Measurements from ENCODE around the gene PRSS57. TPM values are rescaled to one million over a fixed set of nuclear protein-coding genes. Genes with fewer than 3 reads are reported as not detected.

PRSS57 gene
- total RNA-seq, 1 experiment from 2014 or later: not detected

DNA sequence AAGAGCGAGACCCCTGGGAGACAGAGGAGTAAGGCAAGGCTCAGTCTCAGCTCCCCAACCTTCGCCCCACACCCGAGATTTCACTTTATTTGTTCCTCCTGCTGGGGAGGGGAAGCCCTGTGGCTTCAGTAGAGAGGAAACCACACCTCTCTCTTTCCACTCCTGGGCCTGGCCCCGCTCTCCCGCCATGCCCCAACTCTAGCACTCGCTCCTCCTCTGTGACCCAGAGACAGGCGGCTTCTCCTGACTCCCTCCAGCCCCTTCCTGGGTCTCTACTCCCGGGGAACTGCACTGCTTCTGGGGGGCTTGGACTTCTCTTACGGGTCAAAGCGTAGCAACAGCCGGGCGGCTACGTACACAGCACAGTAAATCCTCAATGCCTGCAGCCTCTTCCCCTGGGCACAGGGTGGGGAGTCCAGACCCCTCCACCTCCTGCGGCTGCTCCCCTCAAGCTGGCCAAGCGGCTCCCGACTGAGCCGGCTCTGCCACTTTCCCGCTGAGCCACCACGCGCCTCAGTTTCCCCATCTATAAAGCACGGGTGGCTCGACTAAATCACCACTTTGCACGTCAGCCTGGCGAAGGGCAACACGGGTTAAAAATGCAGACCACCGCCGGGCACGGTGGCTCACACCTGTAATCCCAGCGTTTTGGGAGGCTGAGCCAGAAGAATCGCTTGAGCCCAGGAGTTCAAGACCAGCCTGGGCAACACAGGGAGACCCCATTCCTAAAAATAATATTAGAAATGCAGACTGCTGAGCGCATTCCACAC, 33.6 kb downstream of the PRSS57 start:
- in situ Hi-C loops (cut with HindIII; ENCODE audit: low pct_unique_long_range_greater_than_20kb, low sequenced_read_pairs): no loop called here
- DNase-seq (ENCODE audit: low read depth): no peak

DNA sequence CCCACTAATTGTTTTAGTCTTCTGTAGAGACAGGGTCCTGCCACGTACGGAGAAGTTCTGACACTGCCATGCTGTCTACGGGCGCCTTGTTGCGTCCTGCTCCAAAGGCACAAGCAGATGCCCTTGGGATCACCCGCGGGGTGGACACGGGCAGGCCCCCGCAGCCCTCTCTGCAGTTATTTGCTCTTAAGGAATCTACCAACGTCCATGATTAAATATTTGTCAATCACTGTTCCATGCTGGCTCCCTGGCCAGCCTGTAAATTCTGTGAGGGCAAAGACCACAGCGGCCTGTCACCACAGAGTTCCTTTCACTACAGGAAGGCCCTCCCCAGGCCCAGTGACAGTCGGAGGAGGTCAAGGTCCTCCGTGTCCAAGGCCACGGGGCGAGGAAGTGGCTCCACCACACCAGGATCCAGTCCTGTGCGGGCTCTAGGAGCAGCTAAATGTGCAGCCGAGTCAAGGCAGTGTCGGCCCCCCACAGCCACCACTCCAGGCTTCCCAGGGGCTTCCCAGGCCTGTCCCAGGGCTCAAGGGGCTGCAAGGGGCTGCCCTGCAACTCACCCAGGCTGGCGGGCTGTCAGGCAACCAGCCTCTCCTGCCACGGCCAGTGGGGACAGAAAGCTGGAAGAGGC, 34.3 kb downstream of the PRSS57 start:
- DNase-seq (ENCODE audit: low read depth): no peak
- in situ Hi-C loops (cut with HindIII; ENCODE audit: low pct_unique_long_range_greater_than_20kb, low sequenced_read_pairs): no loop called here

DNA sequence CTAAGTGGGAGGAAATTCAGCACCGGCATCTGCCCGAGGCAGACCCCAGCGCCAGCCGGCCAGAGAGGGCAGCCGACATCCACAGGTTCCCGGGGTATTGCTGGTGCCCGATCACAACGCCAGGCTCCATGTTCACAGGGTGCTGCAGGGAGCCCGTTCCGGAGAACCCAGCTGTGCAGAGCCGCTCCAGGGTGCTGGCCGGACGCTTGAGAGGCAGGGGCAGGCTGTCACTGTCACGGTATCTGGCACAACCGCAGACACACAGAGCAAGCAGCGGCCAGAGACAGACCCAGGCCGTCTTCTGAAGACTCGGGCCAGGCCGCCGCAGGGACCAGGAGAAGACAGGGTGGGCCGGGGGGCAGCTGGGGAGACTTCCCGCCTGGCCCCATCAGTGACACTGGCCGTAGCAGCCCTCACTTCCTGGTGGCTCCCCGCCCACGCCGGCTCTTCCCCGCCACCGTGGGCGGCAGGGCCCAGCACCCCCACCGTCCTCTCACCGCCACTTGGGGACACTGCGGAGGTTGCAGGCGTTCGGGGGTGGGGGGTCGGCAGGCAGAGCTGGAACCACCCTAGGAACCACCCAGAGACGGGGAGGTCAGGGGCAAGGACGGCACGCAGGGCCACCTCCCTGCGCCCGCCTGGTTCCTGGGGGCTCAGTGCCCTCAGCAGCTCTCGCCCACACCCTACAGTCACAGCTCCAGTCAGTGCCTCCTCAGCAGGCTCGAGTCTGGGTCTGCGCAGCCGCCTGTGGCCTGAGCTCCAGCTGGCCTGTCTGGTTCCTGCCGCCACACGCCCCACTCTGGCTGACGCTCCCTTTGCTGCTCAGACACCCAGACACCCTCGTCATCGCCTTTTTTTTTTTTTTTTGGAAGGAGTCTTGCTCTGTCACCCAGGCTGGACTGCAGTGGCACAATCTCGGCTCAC, 36.1 kb downstream of the PRSS57 start:
- DNase-seq (ENCODE audit: low read depth): no peak
- in situ Hi-C loops (cut with HindIII; ENCODE audit: low pct_unique_long_range_greater_than_20kb, low sequenced_read_pairs): no loop called here

DNA sequence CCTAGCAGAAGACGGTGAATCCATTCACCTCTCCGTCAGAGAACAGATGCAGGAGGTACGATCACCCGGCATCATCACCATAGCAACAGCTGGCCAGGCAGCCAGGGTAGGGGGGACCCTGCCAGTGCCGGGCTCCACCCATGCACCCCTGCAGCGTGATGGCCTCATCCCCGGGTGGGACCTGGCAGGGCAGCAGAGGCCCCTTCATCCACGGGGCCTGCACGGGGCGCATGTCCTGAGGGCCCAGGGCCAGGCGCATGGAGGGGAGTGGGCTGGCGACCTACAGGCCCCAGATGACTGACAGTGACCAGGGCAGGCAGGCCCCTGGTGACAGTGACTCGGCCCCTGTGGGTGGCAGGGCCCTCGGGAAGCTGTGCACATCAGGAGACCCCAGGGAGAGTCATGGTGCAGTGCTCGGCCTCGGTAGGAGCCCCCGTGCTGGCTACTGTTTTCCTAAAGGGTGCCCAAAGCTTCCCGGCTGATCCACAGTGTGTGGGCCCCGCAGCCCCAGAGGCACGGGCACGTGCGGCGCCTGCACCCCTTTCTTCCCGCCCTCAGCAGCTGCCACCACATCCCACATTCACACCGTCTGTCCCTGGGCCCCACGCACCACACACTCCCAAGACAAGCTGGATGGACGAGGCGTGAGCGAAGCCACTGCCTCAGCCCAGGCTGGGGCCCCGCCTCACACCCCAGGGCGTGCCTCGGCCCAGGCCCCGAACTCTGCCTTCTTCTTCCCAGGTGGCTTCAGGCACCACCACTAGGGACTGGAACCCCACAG, 37.0 kb downstream of the PRSS57 start:
- in situ Hi-C loops (cut with HindIII; ENCODE audit: low pct_unique_long_range_greater_than_20kb, low sequenced_read_pairs): no loop called here
- no peak for DNase-seq (ENCODE audit: low read depth)

DNA sequence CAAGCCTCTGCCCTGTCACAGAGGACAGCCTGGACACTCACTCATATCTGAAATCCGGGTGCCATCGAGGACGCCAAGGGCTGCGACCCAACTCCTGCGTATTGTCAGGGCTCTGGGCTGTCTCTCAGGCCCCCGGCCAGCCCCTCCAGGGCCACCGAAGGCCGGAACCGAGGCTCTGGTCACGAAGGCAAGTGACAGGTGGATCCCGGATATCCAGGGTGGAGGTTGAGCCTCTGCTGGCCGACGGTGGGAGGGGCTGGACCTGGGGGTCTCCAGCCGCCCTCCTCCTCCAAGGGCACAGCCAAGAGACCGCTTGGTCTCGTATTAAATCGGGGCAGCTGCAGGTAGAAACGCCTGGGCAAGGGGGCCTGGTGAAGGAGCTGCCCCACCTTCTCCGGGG, 37.6 kb downstream of the PRSS57 start:
- no peak for DNase-seq (ENCODE audit: low read depth)
- in situ Hi-C loops (cut with HindIII; ENCODE audit: low pct_unique_long_range_greater_than_20kb, low sequenced_read_pairs): no loop called here

DNA sequence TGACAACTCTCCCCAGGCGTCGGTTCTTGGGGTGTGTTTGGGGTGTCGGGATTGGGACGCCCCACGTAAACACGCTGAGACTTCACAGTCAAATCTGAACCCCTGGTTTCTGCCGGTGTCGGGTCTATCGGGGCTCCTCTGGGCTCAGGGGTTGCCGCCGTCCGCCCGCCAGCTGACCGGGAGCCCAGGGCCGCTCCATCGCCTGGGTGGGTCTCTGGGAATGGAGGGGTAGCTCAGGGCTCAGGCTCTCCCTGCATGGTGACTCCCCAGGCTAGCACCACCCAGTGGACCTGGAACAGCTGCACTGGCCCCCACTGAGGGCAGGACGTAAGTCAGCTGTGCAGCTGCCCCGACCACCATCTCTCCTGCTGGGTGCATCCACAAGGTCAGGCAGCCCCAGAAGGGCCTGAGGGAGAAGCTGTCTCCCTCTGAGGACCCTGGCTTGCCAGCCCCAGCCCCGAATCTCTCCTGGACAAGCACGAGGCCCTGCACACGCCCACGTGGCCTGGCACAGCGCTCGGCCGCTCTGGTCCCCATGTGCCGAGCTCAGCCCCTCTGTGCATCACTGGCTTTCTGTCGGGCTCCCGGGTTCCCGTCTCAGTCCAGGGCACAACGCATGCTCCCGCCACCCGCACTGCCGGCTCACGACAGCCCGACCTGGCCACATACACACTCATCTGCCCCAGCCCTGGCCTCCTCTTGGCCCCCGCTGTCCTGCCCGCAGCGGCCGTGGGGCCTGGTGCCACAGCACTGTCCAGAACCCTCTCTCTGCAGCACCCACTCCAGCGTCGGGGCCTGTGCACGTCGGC, 38.3 kb downstream of the PRSS57 start:
- no peak for DNase-seq (ENCODE audit: low read depth)
- in situ Hi-C loops (cut with HindIII; ENCODE audit: low pct_unique_long_range_greater_than_20kb, low sequenced_read_pairs): no loop called here

DNA sequence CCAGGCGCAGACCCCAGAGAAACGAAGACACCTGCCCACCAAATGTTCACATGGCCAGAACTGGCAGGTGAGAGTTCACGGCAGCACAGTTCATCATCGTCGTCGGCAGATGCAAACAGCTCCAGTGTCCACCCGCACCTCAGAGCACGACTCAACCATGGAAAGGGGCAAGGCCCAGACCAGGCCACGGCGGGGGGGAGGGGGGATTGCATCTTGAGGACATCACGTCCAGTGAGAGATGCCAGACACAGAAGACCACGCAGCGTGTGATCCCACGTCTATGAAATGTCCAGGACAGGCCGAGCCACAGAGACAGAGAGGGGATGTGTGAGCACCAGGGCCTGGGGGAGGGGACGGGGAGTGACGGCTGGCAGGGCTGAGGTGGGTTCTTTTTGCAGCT, 39.6 kb downstream of the PRSS57 start:
- in situ Hi-C loops (cut with HindIII; ENCODE audit: low pct_unique_long_range_greater_than_20kb, low sequenced_read_pairs): no loop called here
- no peak for DNase-seq (ENCODE audit: low read depth)

DNA sequence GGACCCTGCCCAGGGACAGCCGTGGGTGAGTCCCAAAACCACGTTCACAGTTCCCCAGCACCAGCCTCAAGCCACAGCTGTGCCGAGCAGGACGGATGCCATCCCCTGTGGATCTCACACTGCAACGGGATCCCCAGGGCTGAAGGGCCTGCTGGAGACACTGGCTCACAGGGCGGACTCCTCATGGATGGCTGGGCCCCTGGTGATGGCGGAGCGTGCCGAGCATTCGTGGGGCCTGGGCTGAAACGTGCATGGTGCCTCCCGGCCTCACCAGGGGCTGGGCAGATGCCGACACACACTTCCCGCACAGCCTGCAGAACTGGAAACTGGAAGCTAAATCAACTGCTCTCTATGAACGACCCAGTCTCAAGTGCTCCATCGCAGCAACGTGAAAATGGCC, 41.8 kb downstream of the PRSS57 start:
- no peak for DNase-seq (ENCODE audit: low read depth)
- in situ Hi-C loops (cut with HindIII; ENCODE audit: low pct_unique_long_range_greater_than_20kb, low sequenced_read_pairs): no loop called here

DNA sequence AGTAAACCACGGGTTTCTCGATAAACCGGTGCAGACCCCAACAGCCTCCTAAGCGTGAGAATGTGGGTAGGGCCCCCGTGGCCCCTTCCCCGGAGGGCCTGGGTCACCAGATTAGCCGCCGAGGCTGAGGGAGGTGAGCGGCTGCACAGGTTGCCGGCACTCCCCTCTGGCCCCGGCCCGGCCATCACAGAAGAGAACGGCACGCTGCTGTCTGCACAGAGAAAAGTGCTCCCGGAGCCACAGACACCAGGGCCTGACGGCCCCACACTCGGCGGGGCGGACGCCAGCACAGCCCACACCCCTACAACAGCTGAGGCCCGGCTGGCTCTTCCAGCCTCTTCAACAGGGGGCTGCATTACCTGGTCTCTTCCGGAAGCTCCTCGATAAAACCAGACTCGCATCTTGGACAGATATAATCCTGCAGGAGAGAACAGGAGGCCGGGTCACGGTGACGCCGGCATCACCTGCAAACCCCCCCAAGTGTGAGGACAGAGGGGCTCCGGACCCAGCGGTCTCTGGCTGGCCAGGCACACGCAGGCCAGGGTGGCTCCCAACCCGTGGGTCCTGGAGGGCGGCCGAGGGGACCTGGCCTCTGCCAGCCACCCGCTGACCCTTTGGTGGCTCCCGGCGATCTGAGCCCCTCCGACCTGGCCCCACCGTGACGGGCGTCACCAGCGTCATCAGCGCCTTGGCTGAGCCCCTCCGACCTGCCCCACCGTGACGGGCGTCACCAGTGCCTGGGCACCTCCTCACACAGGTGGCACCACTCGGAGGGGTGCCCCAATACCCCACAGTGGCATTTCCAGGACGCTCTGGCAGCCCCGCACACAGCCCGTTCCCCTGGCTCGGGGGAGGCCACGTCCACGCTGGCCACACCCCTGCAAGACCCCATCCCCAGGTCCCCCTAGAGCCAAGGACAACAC, 42.5 kb downstream of the PRSS57 start:
- in situ Hi-C loops (cut with HindIII; ENCODE audit: low pct_unique_long_range_greater_than_20kb, low sequenced_read_pairs): no loop called here

DNA sequence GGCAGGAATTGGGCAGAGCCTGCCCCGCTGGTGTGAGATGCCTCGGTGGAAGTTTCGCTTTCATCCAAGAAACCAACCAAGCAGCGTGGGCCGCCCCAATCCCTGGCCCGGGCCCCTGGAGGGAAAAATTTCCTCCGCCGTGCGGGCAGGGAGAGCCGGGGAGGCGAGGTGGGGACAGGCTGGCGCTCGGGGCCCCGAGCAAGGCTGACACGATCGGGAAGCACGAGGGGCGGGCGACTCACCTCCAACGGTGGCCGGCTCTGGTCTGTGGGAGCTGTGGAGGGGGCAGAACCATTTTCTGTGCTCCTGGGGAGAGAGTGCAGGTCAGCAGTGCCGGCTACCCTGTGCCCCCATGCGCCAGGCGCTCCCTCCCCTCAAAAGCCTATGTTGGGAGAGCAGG, 43.3 kb downstream of the PRSS57 start:
- no peak for DNase-seq (ENCODE audit: low read depth)
- in situ Hi-C loops (cut with HindIII; ENCODE audit: low pct_unique_long_range_greater_than_20kb, low sequenced_read_pairs): no loop called here

More for the DNA sequence above, 42.5 kb downstream of the PRSS57 start:
- DNase-seq (ENCODE audit: low read depth): no peak

DNA sequence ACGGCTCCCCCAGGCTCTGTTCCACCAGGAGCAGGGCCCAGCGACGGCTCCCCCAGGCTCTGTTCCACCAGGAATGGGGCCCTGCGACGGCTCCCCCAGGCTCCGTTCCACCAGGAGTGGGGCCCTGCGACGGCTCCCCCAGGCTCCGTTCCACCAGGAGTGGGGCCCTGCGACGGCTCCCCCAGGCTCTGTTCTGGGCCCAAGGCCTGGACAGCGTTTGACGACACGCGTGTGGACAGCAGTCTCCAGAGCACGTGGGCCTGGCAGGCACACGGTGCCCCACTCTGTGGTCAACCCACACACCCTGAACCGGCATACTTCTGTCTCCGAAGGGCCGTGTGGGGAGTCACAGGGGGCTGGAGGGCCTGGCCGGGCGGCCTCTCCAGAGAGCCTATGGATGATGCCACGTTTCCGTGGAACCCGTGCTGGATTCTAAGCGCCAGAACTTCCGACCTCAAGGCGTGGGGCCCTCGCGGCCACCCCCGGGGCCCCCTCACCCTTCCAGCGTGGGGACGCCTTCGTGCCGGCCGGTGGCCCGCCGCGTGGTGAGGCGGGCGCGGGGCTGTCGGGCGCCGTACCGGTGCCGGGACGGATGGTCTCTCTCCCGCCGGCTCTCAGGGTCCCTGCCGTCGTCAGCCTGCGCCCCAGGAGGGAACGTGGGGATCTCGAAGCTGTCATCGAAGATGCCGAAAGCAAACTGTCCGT, 44.0 kb downstream of the PRSS57 start:
- in situ Hi-C loops (cut with HindIII; ENCODE audit: low pct_unique_long_range_greater_than_20kb, low sequenced_read_pairs): no loop called here
- no peak for DNase-seq (ENCODE audit: low read depth)

DNA sequence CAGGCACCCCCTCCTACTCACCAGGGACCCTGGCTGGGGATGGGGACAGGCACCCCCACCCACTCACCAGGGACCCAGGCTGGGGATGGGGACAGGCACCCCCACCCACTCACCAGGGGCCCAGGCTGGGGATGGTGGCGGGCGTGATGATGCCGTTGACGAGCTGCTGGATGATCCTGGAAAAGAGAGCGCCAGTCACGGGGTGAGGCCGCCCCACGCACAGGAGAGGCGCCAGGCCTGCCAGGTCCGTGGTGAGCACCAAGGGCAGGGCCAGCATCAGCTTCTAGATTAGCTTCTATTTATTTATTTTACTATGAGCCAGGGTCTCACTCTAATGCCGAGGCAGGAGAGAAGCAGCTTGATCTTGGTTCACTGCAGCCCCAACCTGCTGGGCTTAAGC, 45.1 kb downstream of the PRSS57 start:
- in situ Hi-C loops (cut with HindIII; ENCODE audit: low pct_unique_long_range_greater_than_20kb, low sequenced_read_pairs): no loop called here

DNA sequence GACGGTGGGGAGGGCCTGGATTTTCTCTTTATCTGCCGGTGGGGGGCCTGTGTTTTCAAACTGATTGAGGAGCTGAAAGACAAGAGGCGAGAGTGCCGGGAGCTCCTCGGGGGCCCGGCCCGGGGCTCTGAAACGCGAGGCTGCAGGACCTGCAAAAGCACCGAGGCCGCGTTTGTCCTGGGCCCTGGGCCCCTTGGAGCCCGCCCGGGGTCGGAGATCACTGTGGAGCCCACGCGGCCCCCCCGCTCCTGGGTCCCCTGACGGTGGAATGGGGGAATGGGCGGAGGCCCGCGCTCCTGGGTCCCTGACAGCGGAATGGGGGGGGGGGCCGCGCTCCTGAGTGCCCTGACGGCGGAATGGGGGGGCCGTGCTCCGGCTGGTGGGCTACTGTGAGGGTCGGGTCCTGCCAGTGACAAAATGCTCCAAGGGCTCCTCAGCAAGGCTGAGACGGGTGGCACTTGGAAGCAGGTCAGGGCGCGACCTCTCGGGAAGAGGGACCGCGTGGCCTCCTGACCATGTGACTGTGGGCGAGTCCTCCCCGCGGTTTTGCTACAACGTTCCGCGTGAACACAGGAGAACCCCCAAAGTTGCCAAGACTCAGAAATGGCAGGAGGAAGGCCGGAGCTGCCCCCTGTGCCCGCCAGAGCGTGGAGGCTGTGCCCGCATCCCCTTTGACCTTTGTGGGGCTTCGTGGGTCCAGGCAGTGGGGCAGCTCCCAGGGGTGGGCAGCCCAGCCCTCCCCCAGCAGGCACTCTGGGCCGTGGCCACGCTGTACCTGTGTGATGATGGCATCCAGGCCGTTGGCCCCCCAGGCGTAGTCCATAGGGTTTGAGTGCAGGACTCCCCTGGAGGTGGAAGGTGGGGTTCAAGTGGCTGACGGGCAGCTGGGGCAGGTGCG, 46.1 kb downstream of the PRSS57 start:
- DNase-seq (ENCODE audit: low read depth): no peak
- in situ Hi-C loops (cut with HindIII; ENCODE audit: low pct_unique_long_range_greater_than_20kb, low sequenced_read_pairs): no loop called here

More for the DNA sequence above, 45.1 kb downstream of the PRSS57 start:
- DNase-seq (ENCODE audit: low read depth): no peak

DNA sequence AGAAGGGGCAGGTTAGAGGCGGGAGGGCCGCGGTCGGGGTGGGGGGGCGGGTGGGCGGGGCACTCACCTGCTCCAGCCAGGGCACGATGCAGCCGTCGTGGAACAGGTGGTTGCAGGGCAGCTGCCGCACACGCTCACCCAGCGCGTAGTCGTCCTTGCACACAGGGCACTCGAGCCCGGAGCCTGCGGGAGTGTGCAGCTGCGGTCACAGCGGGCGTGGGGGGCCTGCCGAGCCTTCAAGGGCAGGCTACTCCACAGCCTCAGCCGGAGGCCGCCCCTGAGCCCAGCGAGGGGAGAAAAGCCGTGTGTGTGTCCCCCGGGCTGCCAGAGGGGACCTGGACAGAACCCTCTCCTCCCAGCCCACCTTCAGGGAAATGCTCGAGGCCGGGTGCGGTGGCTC, 46.9 kb downstream of the PRSS57 start:
- no peak for DNase-seq (ENCODE audit: low read depth)
- in situ Hi-C loops (cut with HindIII; ENCODE audit: low pct_unique_long_range_greater_than_20kb, low sequenced_read_pairs): no loop called here

All from Caki2 (cell line).